WI38 (cell line): ENCODE measurements around the gene KLHL3.
A peak's percentile ranks its signal among the peaks of the same experiment; 100 is the strongest.

Experiments used
- H3K4me3 ChIP-seq: 2 replicates; pipeline ENCODE4 v1.5.1; 2011; ENCODE audit warnings: low read depth, mild to moderate bottlenecking, control low read depth, low read length
- CTCF ChIP-seq: IDR thresholded peaks from 2 replicates; pipeline ENCODE4 v1.5.1; 2012; ENCODE audit warnings: low read depth, mild to moderate bottlenecking, control low read depth, low read length

Gene KLHL3

GRCh38 chr5:137752905-137753690, 17.2 kb upstream of the KLHL3 start:
- no peak for TF ChIP-seq CTCF
- peak overlapping the region; percentile 97 for H3K4me3 ChIP-seq

GRCh38 chr5:137751869-137752491, 16.1 kb upstream of the KLHL3 start:
- H3K4me3 ChIP-seq: peak overlapping the region; percentile 97
- peak; percentile 70 for TF ChIP-seq CTCF

GRCh38 chr5:137750436-137750835, 14.5 kb upstream of the KLHL3 start:
- no peak overlapping the region for H3K4me3 ChIP-seq
- TF ChIP-seq CTCF: no peak

GRCh38 chr5:137747848-137748247, 12.0 kb upstream of the KLHL3 start:
- TF ChIP-seq CTCF: no peak
- no peak overlapping the region for H3K4me3 ChIP-seq

- TF ChIP-seq CTCF: peak; percentile 53
Observed at GRCh38 chr5:137743031-137743640, 7.2 kb upstream of the KLHL3 start.

GRCh38 chr5:137741718-137742117, 5.8 kb upstream of the KLHL3 start:
- H3K4me3 ChIP-seq: no peak overlapping the region
- no peak for TF ChIP-seq CTCF

More at GRCh38 chr5:137743031-137743640, 7.2 kb upstream of the KLHL3 start:
- H3K4me3 ChIP-seq: no peak overlapping the region

GRCh38 chr5:137739737-137740136, 3.8 kb upstream of the KLHL3 start:
- TF ChIP-seq CTCF: no peak
- no peak overlapping the region for H3K4me3 ChIP-seq
